ENCODE data around the gene CPA4.

- TF ChIP-seq POLR2A (IDR thresholded peaks at IDR 0.05) (no peak), EP300 (IDR thresholded peaks at IDR 0.05) (no peak)
Observed at GRCh38 chr7:130297628-130298543, 4.9 kb downstream of the CPA4 start.
